ENCODE measurements around the gene CHD9. TPM values are rescaled to one million over a fixed set of nuclear protein-coding genes. Genes with fewer than 3 reads are reported as not detected.
A peak's percentile ranks its signal among the peaks of the same experiment; 100 is the strongest.

CHD9 gene
- total RNA-seq, 1 donor from 2014 or later = 86.0 TPM

- H3K27ac Mint-ChIP-seq = no peak overlapping the region
- no peak for TF ChIP-seq EZH2phosphoT487 (IDR thresholded peaks at IDR 0.05)
- no peak for TF ChIP-seq EZH2 (IDR thresholded peaks at IDR 0.05)
- no peak for TF ChIP-seq CTCF (IDR thresholded peaks at IDR 0.05)
- H2AFZ ChIP-seq (replicated peaks) = no peak overlapping the region
- peaks cover 19% of the 10 kb centered on the region for H3F3A ChIP-seq (ENCODE audit: low read depth)
- peaks cover 6% of the 10 kb centered on the region for H3K36me3 Mint-ChIP-seq
- no peaks in the 10 kb centered on the region for H3K27me3 Mint-ChIP-seq (ENCODE audit: insufficient read depth, low read depth)
- H3K9me3 Mint-ChIP-seq = peaks cover 3% of the 10 kb centered on the region
- no peaks in the 10 kb centered on the region for H3K36me3 ChIP-seq
- H4K20me1 ChIP-seq (ENCODE audit: low read depth) = no peaks in the 10 kb centered on the region
- no peak overlapping the region for H3K4me3 ChIP-seq
- no peak overlapping the region for H3K4me2 ChIP-seq
- DNase-seq (ENCODE audit: low spot score) = no peak
- no peak overlapping the region for H3K4me3 Mint-ChIP-seq
- no peak overlapping the region for H3K27ac ChIP-seq
- no peaks in the 10 kb centered on the region for H3K4me1 ChIP-seq
- peaks cover 10% of the 10 kb centered on the region for H3K4me1 Mint-ChIP-seq
- no peak overlapping the region for H3K9ac ChIP-seq
- no peaks in the 10 kb centered on the region for H3K9me3 ChIP-seq (ENCODE audit: low read depth)
- H3K79me2 ChIP-seq (ENCODE audit: low read depth) = peaks cover under 1% of the 10 kb centered on the region
- H3K27me3 ChIP-seq = no peaks in the 10 kb centered on the region
These were observed 71.6 kb downstream of the CHD9 start for GRCh38 chr16:53126390-53126789.

- Histone ChIP-seq H3K36me3 (no peaks in the 10 kb centered on the region), H2AFZ (replicated peaks) (peak overlapping the region; percentile 75), H3K9me3 (ENCODE audit: low read depth) (no peaks in the 10 kb centered on the region), H3F3A (ENCODE audit: low read depth) (peaks cover 16% of the 10 kb centered on the region), H3K27me3 (no peaks in the 10 kb centered on the region), H3K27ac (no peak overlapping the region), H3K9ac (peak overlapping the region; percentile 46), H4K20me1 (ENCODE audit: low read depth) (peaks cover 5% of the 10 kb centered on the region), H3K79me2 (ENCODE audit: low read depth) (peaks cover 20% of the 10 kb centered on the region), H3K4me3 (peak overlapping the region; percentile 81), H3K4me2 (peak overlapping the region; percentile 90), H3K4me1 (no peaks in the 10 kb centered on the region)
- no peak for TF ChIP-seq EZH2 (IDR thresholded peaks at IDR 0.05)
- no peak for TF ChIP-seq EZH2phosphoT487 (IDR thresholded peaks at IDR 0.05)
- TF ChIP-seq CTCF (IDR thresholded peaks at IDR 0.05) = no peak
- peak overlapping the region; percentile 89 for H3K4me3 Mint-ChIP-seq
- peaks cover 11% of the 10 kb centered on the region for H3K4me1 Mint-ChIP-seq
- H3K27ac Mint-ChIP-seq = no peak overlapping the region
- no peaks in the 10 kb centered on the region for H3K27me3 Mint-ChIP-seq (ENCODE audit: insufficient read depth, low read depth)
- peaks cover 1% of the 10 kb centered on the region for H3K36me3 Mint-ChIP-seq
- H3K9me3 Mint-ChIP-seq = no peaks in the 10 kb centered on the region
- no peak for DNase-seq (ENCODE audit: low spot score)
These were observed 74.7 kb downstream of the CHD9 start for GRCh38 chr16:53129281-53130158.

DNA sequence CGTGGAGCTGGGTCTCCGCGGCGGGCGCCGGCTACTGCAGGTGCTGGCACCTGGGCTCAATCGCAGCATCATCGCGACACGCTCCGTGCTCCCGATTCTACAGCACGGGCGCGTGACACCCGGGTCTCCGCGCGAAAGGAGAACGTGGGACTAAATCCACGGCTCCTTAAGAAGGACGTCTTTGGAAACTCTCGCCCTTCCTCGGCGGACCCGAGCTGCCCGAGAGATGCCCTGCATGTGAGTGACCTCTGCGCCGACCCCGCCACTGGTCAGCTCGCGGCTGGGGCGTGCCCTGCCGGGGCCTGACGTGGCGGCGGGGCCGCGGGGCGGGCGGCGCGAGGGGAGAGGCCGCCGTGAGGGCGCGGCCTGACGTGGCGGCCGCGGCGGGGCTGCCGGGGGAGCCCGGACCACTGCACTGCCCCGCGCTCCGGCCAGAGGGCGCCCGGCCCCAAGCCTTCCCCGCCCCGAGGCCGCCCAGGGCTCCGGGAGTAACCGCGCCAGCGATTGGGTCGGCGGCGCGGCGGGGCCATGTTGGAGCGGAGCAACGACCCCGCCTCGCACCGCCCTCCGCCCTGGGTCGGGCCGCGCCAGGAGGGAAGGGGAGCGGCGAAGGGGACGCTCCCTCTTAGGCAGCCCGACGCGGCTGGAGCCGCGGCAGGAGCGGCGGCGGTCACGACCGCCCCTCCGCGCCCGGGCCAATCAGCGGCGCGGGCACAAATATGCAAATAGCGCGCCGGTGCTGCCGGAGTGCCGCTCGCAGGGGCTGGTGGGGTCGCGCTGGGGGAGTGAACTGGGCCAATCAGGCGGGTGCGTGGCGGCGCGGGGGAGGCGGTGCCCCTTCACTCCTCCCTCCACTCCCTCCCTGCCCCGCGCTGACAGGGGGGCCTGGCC is 75.6 kb downstream of the CHD9 start:
- no peaks in the 10 kb centered on the region for H3K36me3 ChIP-seq
- H4K20me1 ChIP-seq (ENCODE audit: low read depth) = peaks cover 5% of the 10 kb centered on the region
- H3K27me3 Mint-ChIP-seq (ENCODE audit: insufficient read depth, low read depth) = no peaks in the 10 kb centered on the region
- H3K27ac Mint-ChIP-seq = no peak overlapping the region
- TF ChIP-seq CTCF (IDR thresholded peaks at IDR 0.05) (peak; percentile 56), EZH2 (IDR thresholded peaks at IDR 0.05) (no peak)
- H3F3A ChIP-seq (ENCODE audit: low read depth) = peaks cover 20% of the 10 kb centered on the region
- peak overlapping the region; percentile 89 for H3K4me3 Mint-ChIP-seq
- no peaks in the 10 kb centered on the region for H3K9me3 Mint-ChIP-seq
- peaks cover 11% of the 10 kb centered on the region for H3K4me1 Mint-ChIP-seq
- no peaks in the 10 kb centered on the region for H3K4me1 ChIP-seq
- no peaks in the 10 kb centered on the region for H3K27me3 ChIP-seq
- H3K4me2 ChIP-seq = peak overlapping the region; percentile 90
- no peaks in the 10 kb centered on the region for H3K9me3 ChIP-seq (ENCODE audit: low read depth)
- H3K36me3 Mint-ChIP-seq = peaks cover 1% of the 10 kb centered on the region
- peak overlapping the region; percentile 97 for H3K27ac ChIP-seq
- H3K4me3 ChIP-seq = peak overlapping the region; percentile 81
- peak; percentile 97 for DNase-seq (ENCODE audit: low spot score)
- H3K79me2 ChIP-seq (ENCODE audit: low read depth) = peaks cover 20% of the 10 kb centered on the region
- peak overlapping the region; percentile 78 for H3K9ac ChIP-seq
- peak overlapping the region; percentile 75 for H2AFZ ChIP-seq (replicated peaks)
